Epidermal melanocyte (primary cell): ENCODE results near the gene EFCAB11.
"Not testable (repeated sequence)": the region's sequence is repeated elsewhere in the genome, so short reads cannot be mapped to it uniquely, and the experiment has no call there.

Experiments used
- DNase-seq: peaks from one replicate; pipeline ENCODE4 v3.0.0; 2011; ENCODE audit warnings: low spot score; ENCODE audit not compliant: insufficient read length

Gene EFCAB11

GRCh38 chr14:89912221-89912620 is 42.3 kb downstream of the EFCAB11 start:
- DNase-seq: no peak

- DNase-seq: no peak
Observed at GRCh38 chr14:89911010-89911919, 43.3 kb downstream of the EFCAB11 start.

- DNase-seq: no peak
Observed at GRCh38 chr14:89910691-89911009, 43.9 kb downstream of the EFCAB11 start.

- DNase-seq: no peak
Observed at GRCh38 chr14:89909586-89909985, 44.9 kb downstream of the EFCAB11 start.

GRCh38 chr14:89908712-89909450 is 45.6 kb downstream of the EFCAB11 start:
- no peak for DNase-seq

- DNase-seq: no peak
Observed at GRCh38 chr14:89907655-89908054, 46.9 kb downstream of the EFCAB11 start.

GRCh38 chr14:89906000-89906399 is 48.5 kb downstream of the EFCAB11 start:
- no peak for DNase-seq

- no peak for DNase-seq
Observed at GRCh38 chr14:89903340-89903952, 51.1 kb downstream of the EFCAB11 start.

- no peak for DNase-seq
Observed at GRCh38 chr14:89902881-89903280, 51.6 kb downstream of the EFCAB11 start.

- DNase-seq: no peak
Observed at GRCh38 chr14:89900802-89901201, 53.7 kb downstream of the EFCAB11 start.

- DNase-seq: no peak
Observed at GRCh38 chr14:89899917-89900663, 54.4 kb downstream of the EFCAB11 start.

GRCh38 chr14:89899291-89899690 is 55.2 kb downstream of the EFCAB11 start:
- DNase-seq: no peak

- not testable (repeated sequence) for DNase-seq
Observed at GRCh38 chr14:89893388-89893787, 61.1 kb downstream of the EFCAB11 start.

- DNase-seq: no peak
Observed at GRCh38 chr14:89892953-89893352, 61.6 kb downstream of the EFCAB11 start.

- DNase-seq: not testable (repeated sequence)
Observed at GRCh38 chr14:89891721-89892120, 62.8 kb downstream of the EFCAB11 start.

GRCh38 chr14:89891055-89891454 is 63.5 kb downstream of the EFCAB11 start:
- DNase-seq: no peak

GRCh38 chr14:89890589-89890988 is 63.9 kb downstream of the EFCAB11 start:
- no peak for DNase-seq

- DNase-seq: no peak
Observed at GRCh38 chr14:89889626-89890025, 64.9 kb downstream of the EFCAB11 start.

- DNase-seq: no peak
Observed at GRCh38 chr14:89884761-89885160, 69.8 kb downstream of the EFCAB11 start.

GRCh38 chr14:89881839-89882238 is 72.7 kb downstream of the EFCAB11 start:
- no peak for DNase-seq

- not testable (repeated sequence) for DNase-seq
Observed at GRCh38 chr14:89874091-89874490, 80.4 kb downstream of the EFCAB11 start.
